ENCODE data around the gene TMEM200A.

DNA sequence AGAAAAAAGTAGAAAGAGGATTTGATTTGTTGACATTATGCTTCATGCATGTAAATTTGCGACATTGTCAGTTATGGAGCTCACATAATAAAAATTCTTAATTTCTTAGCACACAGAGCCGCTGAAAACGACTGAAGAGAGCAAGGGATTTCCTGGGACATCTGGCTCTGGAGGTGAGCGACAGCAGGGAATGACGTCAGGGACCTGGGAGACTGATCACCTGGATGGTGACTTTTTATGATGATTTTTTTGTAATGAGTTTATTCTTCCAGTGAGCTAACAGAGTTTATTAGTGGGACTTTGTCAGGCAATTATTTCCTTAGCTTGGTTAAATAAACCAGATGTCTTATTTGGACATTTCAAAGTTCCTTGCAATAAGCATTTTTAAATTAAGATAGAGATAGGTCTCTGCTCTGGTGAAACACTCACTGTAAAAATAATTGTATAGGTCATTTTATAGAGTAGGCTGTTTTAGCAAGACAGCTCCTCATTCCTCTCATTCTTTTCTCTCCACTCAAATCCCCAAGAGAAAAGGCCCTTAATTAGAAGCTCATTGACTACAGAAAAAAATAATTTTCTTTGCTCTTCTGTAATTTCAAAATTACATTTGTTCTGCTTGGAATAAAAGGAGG, 19.4 kb downstream of the TMEM200A start:
- no peak for TF ChIP-seq POLR2A (IDR thresholded peaks at IDR 0.05)
- TF ChIP-seq, protein P1, sequence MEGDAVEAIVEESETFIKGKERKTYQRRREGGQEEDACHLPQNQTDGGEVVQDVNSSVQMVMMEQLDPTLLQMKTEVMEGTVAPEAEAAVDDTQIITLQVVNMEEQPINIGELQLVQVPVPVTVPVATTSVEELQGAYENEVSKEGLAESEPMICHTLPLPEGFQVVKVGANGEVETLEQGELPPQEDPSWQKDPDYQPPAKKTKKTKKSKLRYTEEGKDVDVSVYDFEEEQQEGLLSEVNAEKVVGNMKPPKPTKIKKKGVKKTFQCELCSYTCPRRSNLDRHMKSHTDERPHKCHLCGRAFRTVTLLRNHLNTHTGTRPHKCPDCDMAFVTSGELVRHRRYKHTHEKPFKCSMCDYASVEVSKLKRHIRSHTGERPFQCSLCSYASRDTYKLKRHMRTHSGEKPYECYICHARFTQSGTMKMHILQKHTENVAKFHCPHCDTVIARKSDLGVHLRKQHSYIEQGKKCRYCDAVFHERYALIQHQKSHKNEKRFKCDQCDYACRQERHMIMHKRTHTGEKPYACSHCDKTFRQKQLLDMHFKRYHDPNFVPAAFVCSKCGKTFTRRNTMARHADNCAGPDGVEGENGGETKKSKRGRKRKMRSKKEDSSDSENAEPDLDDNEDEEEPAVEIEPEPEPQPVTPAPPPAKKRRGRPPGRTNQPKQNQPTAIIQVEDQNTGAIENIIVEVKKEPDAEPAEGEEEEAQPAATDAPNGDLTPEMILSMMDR (IDR thresholded peaks at IDR 0.05), result no peak
